Breast epithelium (tissue), 4 donors: ENCODE results near the gene GALNT2. TPM values are rescaled to one million over a fixed set of nuclear protein-coding genes. Genes with fewer than 3 reads are reported as not detected.

Experiments
- DNase-seq, 2 donors: peaks; one replicate each; pipeline ENCODE4 v3.0.0-alpha.2; 2019; ENCODE audit warnings: low spot score in 2 of 2
- H3K27ac ChIP-seq, 2 donors: fragments of 200-600 bp; sonication (generic) in 1 of 2; one replicate each; pipeline ENCODE4 v1.5.1; 2016 to 2019; ENCODE audit warnings: mild to moderate bottlenecking in 1 of 2
- H3K27me3 ChIP-seq, 2 donors: fragments of 200-600 bp; sonication (generic) in 1 of 2; one replicate each; pipeline versions ENCODE4 v1.5.1 to v1.6.0; 2017 to 2019; ENCODE audit warnings: control low read depth in 1 of 2, mild to moderate bottlenecking in 1 of 2
- H3K36me3 ChIP-seq: fragments of 200-600 bp; one replicate; pipeline ENCODE4 v1.5.1; 2019
- H3K4me1 ChIP-seq, 2 donors: fragments of 200-600 bp; sonication (generic); one replicate each; pipeline ENCODE4 v1.5.1; 2016 to 2019; ENCODE audit warnings: control low read depth in 1 of 2
- H3K4me3 ChIP-seq, 3 donors: fragments of 200-600 bp; sonication (generic); 1 replicate in 2 of 3; 2 replicates in 1 of 3; pipeline ENCODE4 v1.5.1; 2016 to 2019; ENCODE audit warnings: mild to moderate bottlenecking in 3 of 3, moderate library complexity in 2 of 3
- H3K9me3 ChIP-seq, 2 donors: fragments of 200-600 bp; sonication (generic) in 1 of 2; one replicate each; pipeline ENCODE4 v1.5.1; 2016 to 2019; ENCODE audit warnings: control low read depth in 1 of 2
- CTCF ChIP-seq, 3 donors: fragments of 450-650 bp; IDR thresholded peaks; one replicate each; pipeline ENCODE4 v1.5.1; 2016 to 2017; ENCODE audit warnings: antibody characterized with exemption in 3 of 3, mild to moderate bottlenecking in 3 of 3, moderate library complexity in 3 of 3
- POLR2A ChIP-seq: fragments of 450-650 bp; IDR thresholded peaks from one replicate; pipeline ENCODE4 v1.6.1; 2016; ENCODE audit warnings: antibody characterized with exemption, mild to moderate bottlenecking, moderate library complexity
- POLR2AphosphoS5 ChIP-seq, 3 donors: sonication (generic); formaldehyde crosslinking; IDR thresholded peaks; one replicate each; pipeline ENCODE4 v1.6.1; 2017; ENCODE audit warnings: antibody characterized with exemption in 3 of 3
- intact Hi-C: fragments of 100-400 bp; cut with DNase I; formaldehyde crosslinking; loops from one replicate; pipeline ENCODE4 v1.15.1; 2023; ENCODE audit warnings: low total_unique reads
- total RNA-seq, 3 donors: library from RNA; depleted of rRNA; stranded (reverse); fragments of >200 nt; gene quantifications; one replicate each; pipeline ENCODE4 v1.1.0, GENCODE V29; 2016

Gene GALNT2
- total RNA-seq, 3 donors from 2014 or later = 27.4 to 53.0 (median 42.6) TPM

GRCh38 chr1:230050973-230051735 lies 15.9 kb upstream of the GALNT2 start:
- H3K27ac ChIP-seq = no peak overlapping the region
- DNase-seq = no peak
- no peaks in the 10 kb centered on the region for H3K4me1 ChIP-seq
- no peaks in the 10 kb centered on the region for H3K9me3 ChIP-seq
- intact Hi-C loops = no loop called here
- no peaks in the 10 kb centered on the region for H3K27me3 ChIP-seq
- no peaks in the 10 kb centered on the region for H3K36me3 ChIP-seq
- TF ChIP-seq POLR2AphosphoS5 (IDR thresholded peaks at IDR 0.05) (no peak), CTCF (IDR thresholded peaks at IDR 0.05) (no peak), POLR2A (no peak)
- no peak overlapping the region for H3K4me3 ChIP-seq

GRCh38 chr1:230052018-230052417 lies 15.0 kb upstream of the GALNT2 start:
- Histone ChIP-seq H3K4me1 (no peaks in the 10 kb centered on the region), H3K36me3 (no peaks in the 10 kb centered on the region), H3K27ac (no peak overlapping the region), H3K4me3 (no peak overlapping the region), H3K27me3 (no peaks in the 10 kb centered on the region), H3K9me3 (no peaks in the 10 kb centered on the region)
- intact Hi-C loops = no loop called here
- no peak for DNase-seq
- TF ChIP-seq POLR2A (no peak), POLR2AphosphoS5 (IDR thresholded peaks at IDR 0.05) (no peak), CTCF (IDR thresholded peaks at IDR 0.05) (no peak)

GRCh38 chr1:230052665-230053064 lies 14.4 kb upstream of the GALNT2 start:
- Histone ChIP-seq H3K27me3 (no peaks in the 10 kb centered on the region), H3K4me3 (no peak overlapping the region), H3K27ac (no peak overlapping the region), H3K4me1 (no peaks in the 10 kb centered on the region), H3K36me3 (no peaks in the 10 kb centered on the region), H3K9me3 (no peaks in the 10 kb centered on the region)
- TF ChIP-seq POLR2A = no peak
- TF ChIP-seq CTCF (IDR thresholded peaks at IDR 0.05) = no peak
- TF ChIP-seq POLR2AphosphoS5 (IDR thresholded peaks at IDR 0.05) = no peak
- intact Hi-C loops = no loop called here
- DNase-seq = no peak

- Histone ChIP-seq H3K4me1 (no peaks in the 10 kb centered on the region), H3K4me3 (no peak overlapping the region), H3K27ac (no peak overlapping the region), H3K9me3 (no peaks in the 10 kb centered on the region), H3K27me3 (no peaks in the 10 kb centered on the region), H3K36me3 (no peaks in the 10 kb centered on the region)
- intact Hi-C loops = no loop called here
- TF ChIP-seq POLR2AphosphoS5 (IDR thresholded peaks at IDR 0.05) = no peak
- DNase-seq = no peak
Measured at GRCh38 chr1:230054092-230054749, 12.8 kb upstream of the GALNT2 start.

- no peak overlapping the region for H3K27ac ChIP-seq
- H3K36me3 ChIP-seq = no peaks in the 10 kb centered on the region
- intact Hi-C loops = no loop called here
- no peaks in the 10 kb centered on the region for H3K9me3 ChIP-seq
- no peaks in the 10 kb centered on the region for H3K4me1 ChIP-seq
- H3K27me3 ChIP-seq = no peaks in the 10 kb centered on the region
- H3K4me3 ChIP-seq = no peak overlapping the region
- no peak for TF ChIP-seq POLR2A
- DNase-seq = no peak
Measured at GRCh38 chr1:230056098-230056497, 10.9 kb upstream of the GALNT2 start.

- Histone ChIP-seq H3K9me3 (no peaks in the 10 kb centered on the region), H3K27ac (no peak overlapping the region), H3K36me3 (no peaks in the 10 kb centered on the region), H3K4me1 (no peaks in the 10 kb centered on the region), H3K27me3 (no peaks in the 10 kb centered on the region), H3K4me3 (no peak overlapping the region)
- DNase-seq = no peak
- intact Hi-C loops = no loop called here
- TF ChIP-seq POLR2A (no peak), CTCF (IDR thresholded peaks at IDR 0.05) (no peak), POLR2AphosphoS5 (IDR thresholded peaks at IDR 0.05) (no peak)
Measured at GRCh38 chr1:230057100-230057499, 9.9 kb upstream of the GALNT2 start.
